Measurements from ENCODE around the gene FRMD4B. TPM values are rescaled to one million over a fixed set of nuclear protein-coding genes. Genes with fewer than 3 reads are reported as not detected.

FRMD4B gene
- polyA plus RNA-seq, 1 donor, result 16.1 TPM

DNA sequence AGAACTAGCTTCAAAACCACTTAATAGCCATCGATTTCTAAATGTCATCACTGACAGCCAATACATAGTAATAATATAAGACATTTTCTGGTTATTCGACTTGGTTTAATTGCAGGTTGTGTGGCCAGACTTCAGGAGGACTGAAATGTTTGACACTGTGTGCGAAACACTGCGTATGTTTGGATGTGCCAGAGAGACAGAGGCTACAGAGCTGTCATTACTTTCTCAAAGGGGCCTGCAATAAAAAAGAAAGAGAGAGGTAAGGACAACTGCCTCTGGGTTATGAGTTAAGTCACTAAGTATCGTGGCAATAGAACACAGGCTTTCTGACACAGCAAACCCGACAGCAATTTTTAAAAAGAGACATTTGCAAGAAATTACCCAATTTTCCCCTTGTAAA is 264.4 kb downstream of the FRMD4B start:
- no peak for DNase-seq

- DNase-seq, result peak; percentile 68
Measured at GRCh38 chr3:69120879-69121464, 264.9 kb downstream of the FRMD4B start.
